Measurements from ENCODE around the gene SLC39A11.

- no peak for TF ChIP-seq POLR2A (IDR thresholded peaks at IDR 0.05; ENCODE audit: low read depth, low read length)
- TF ChIP-seq POLR2AphosphoS5 (IDR thresholded peaks at IDR 0.05; ENCODE audit: low read depth, low read length), result no peak
- TF ChIP-seq TAF1 (IDR thresholded peaks at IDR 0.05; ENCODE audit: low read depth, low read length), result no peak
- no peak for TF ChIP-seq POU2F2 (IDR thresholded peaks at IDR 0.05; ENCODE audit: low read depth, low read length)
- no peak for TF ChIP-seq PAX5 (IDR thresholded peaks at IDR 0.05; ENCODE audit: insufficient read depth, low read length, severe bottlenecking)
- TF ChIP-seq SPI1 (IDR thresholded peaks at IDR 0.05; ENCODE audit: low read depth, low read length), result no peak
Observed at GRCh38 chr17:72954579-72954978, 137.9 kb downstream of the SLC39A11 start.

Data from GM12891 (cell line).